ENCODE results near the gene G2E3. TPM values are rescaled to one million over a fixed set of nuclear protein-coding genes. Genes with fewer than 3 reads are reported as not detected.

G2E3 gene
- total and polyA plus RNA-seq, 8 donors = 1.9 to 9.5 (median 6.6) TPM

DNA sequence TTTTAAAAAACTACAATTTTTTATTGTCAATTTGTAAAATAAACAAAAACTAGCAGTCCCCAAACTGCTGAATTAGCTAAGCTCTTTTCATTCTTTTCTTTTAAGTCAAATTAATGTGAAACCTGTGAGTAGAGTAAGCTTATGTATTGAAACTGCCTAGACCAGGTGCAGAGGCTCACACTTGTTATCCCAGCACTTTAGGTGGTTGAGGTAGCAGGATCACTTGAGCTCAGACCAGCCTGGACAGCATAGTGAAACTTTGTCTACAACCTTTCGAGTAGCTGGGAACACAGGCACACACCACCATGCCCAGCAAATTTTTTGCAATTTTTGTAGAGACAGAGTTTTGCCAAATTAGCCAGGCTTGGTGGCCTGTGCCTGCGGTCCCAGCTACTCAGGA, 89.5 kb downstream of the G2E3 start:
- H3K27me3 ChIP-seq = no peaks in the 10 kb centered on the region
- ATAC-seq (no peak), FAIRE-seq (no peak), DNase-seq (no peak)
- H3K4me1 ChIP-seq = no peaks in the 10 kb centered on the region
- no peak overlapping the region for H3K4me3 ChIP-seq
- TF ChIP-seq, protein P1, sequence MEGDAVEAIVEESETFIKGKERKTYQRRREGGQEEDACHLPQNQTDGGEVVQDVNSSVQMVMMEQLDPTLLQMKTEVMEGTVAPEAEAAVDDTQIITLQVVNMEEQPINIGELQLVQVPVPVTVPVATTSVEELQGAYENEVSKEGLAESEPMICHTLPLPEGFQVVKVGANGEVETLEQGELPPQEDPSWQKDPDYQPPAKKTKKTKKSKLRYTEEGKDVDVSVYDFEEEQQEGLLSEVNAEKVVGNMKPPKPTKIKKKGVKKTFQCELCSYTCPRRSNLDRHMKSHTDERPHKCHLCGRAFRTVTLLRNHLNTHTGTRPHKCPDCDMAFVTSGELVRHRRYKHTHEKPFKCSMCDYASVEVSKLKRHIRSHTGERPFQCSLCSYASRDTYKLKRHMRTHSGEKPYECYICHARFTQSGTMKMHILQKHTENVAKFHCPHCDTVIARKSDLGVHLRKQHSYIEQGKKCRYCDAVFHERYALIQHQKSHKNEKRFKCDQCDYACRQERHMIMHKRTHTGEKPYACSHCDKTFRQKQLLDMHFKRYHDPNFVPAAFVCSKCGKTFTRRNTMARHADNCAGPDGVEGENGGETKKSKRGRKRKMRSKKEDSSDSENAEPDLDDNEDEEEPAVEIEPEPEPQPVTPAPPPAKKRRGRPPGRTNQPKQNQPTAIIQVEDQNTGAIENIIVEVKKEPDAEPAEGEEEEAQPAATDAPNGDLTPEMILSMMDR (IDR thresholded peaks at IDR 0.05) = no peak
- WGBS, 2 donors = 96 to 98% methylated on average over 2 of the region's 2 CpGs
- no peaks in the 10 kb centered on the region for H3K9me3 ChIP-seq
- H3K27ac ChIP-seq = no peak overlapping the region
- intact Hi-C loops (cut with DNase I) = no loop called here
- peaks cover 0 to 41% (median 14%) of the 10 kb centered on the region in 3 donors for H3K36me3 ChIP-seq

DNA sequence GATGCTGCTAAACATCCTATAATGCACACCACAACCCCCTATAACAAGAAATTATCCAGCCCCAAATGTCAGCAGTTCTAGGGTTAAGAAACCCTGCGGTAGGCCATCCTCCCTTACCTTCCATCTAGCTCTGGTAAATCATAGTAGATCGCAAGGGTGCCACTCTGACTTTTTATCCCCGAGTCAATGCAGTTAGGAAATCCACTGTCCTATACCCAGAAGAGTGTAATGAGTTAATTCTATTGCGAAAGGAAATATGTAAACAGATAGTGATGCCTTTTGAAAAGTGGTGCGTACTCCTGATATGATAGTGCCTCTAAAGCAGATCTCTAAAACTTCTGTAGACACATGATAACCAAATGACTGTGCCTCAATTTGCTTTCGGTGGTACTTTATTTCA, 93.0 kb downstream of the G2E3 start:
- Histone ChIP-seq H3K36me3 (peaks cover 0 to 49% (median 18%) of the 10 kb centered on the region in 3 donors), H3K27ac (no peak overlapping the region), H3K27me3 (no peaks in the 10 kb centered on the region), H3K4me1 (no peaks in the 10 kb centered on the region), H3K4me3 (no peak overlapping the region), H3K9me3 (no peaks in the 10 kb centered on the region)
- no peak for ATAC-seq
- no peak for FAIRE-seq
- DNase-seq = no peak
- intact Hi-C loops (cut with DNase I) = no loop called here
- WGBS, 2 donors = 74 to 78% methylated on average over 6 of the region's 6 CpGs
- TF ChIP-seq, protein P1 (IDR thresholded peaks at IDR 0.05) = no peak

DNA sequence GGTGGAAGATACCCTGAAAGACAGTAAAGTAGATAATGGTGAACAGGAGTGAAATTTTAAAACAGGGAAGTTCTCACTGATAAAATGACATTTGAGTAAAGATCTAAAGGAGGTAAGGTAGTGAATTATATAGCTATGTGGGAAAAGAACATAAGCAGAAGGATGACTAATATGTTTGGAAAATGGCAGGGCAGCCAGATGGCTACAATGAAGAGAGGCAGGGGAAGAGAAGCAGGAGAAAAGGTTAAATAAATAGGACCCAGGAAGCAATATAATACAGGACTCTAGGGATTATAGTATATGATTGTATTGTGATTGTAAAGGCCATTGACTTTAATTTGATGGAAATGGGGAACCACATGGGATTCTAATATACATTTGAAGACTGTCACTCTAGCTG, 96.2 kb downstream of the G2E3 start:
- DNase-seq (no peak), ATAC-seq (no peak), FAIRE-seq (no peak)
- Histone ChIP-seq H3K36me3 (peaks cover 0 to 45% (median 12%) of the 10 kb centered on the region in 3 donors), H3K27me3 (no peaks in the 10 kb centered on the region), H3K27ac (no peak overlapping the region), H3K4me3 (no peak overlapping the region), H3K9me3 (no peaks in the 10 kb centered on the region), H3K4me1 (no peaks in the 10 kb centered on the region)
- TF ChIP-seq, protein P1 (IDR thresholded peaks at IDR 0.05) = no peak
- intact Hi-C loops (cut with DNase I) = no loop called here

GRCh38 chr14:30655658-30656057, 96.7 kb downstream of the G2E3 start:
- H3K27me3 ChIP-seq = no peaks in the 10 kb centered on the region
- no peak overlapping the region for H3K27ac ChIP-seq
- H3K4me3 ChIP-seq = no peak overlapping the region
- intact Hi-C loops (cut with DNase I) = no loop called here
- ATAC-seq (peak in 1 of 4 donors; percentile 11), FAIRE-seq (no peak), DNase-seq (no peak)
- 88 to 92% methylated on average over 3 of the region's 3 CpGs for WGBS, 2 donors
- H3K36me3 ChIP-seq = peaks cover 0 to 40% (median 12%) of the 10 kb centered on the region in 3 donors
- TF ChIP-seq, protein P1 (IDR thresholded peaks at IDR 0.05) = no peak
- no peaks in the 10 kb centered on the region for H3K4me1 ChIP-seq
- no peaks in the 10 kb centered on the region for H3K9me3 ChIP-seq

- H3K36me3 ChIP-seq = peaks cover 0 to 34% (median 12%) of the 10 kb centered on the region in 3 donors
- DNase-seq = peak in 2 of 6 donors; percentile 12 to 37
- peak; percentile 69 to 94 (median 86) for ATAC-seq
- H3K27ac ChIP-seq = no peak overlapping the region
- H3K4me1 ChIP-seq = no peaks in the 10 kb centered on the region
- no peaks in the 10 kb centered on the region for H3K9me3 ChIP-seq
- WGBS, 2 donors = 45 to 46% methylated on average over 8 of the region's 8 CpGs
- no peak overlapping the region for H3K4me3 ChIP-seq
- TF ChIP-seq, protein P1 (IDR thresholded peaks at IDR 0.05) = peak; percentile 43 to 50 (median 46)
- intact Hi-C loops (cut with DNase I) = no loop called here
- H3K27me3 ChIP-seq = no peaks in the 10 kb centered on the region
- no peak for FAIRE-seq
These were observed 97.3 kb downstream of the G2E3 start for GRCh38 chr14:30656190-30656632.
